IMR-90 (cell line): Measurements from ENCODE around the gene TENM4.

ENCODE experiments used
- MAFK ChIP-seq: IDR thresholded peaks from 2 replicates; pipeline ENCODE4 v1.6.1; 2012; ENCODE audit warnings: low read depth, low read length, improper control_type of control experiment
- MAZ ChIP-seq: IDR thresholded peaks from 2 replicates; pipeline ENCODE4 v1.6.1; 2012; ENCODE audit warnings: low read depth, mild to moderate bottlenecking, low read length, improper control_type of control experiment, moderate library complexity, borderline replicate concordance
- POLR2A ChIP-seq: IDR thresholded peaks from 2 replicates; pipeline ENCODE4 v1.6.1; 2012; ENCODE audit warnings: mild to moderate bottlenecking, low read depth, low read length
- RCOR1 ChIP-seq: IDR thresholded peaks from 2 replicates; pipeline ENCODE4 v1.6.1; 2012; ENCODE audit warnings: mild to moderate bottlenecking, low read length, improper control_type of control experiment; ENCODE audit not compliant: insufficient replicate concordance
- RFX5 ChIP-seq: IDR thresholded peaks from 2 replicates; pipeline ENCODE4 v1.8.0; 2012; ENCODE audit warnings: low read depth, mild to moderate bottlenecking, low read length, moderate library complexity
- TF ChIP-seq, protein P1 (sequence below): conservative IDR thresholded peaks from 2 replicates; pipeline ENCODE4 v1.5.1; 2012; ENCODE audit warnings: mild to moderate bottlenecking, low read depth, low read length, improper control_type of control experiment
- TF ChIP-seq, protein P2 (sequence below): fragments of 150-350 bp; IDR thresholded peaks from 2 replicates; pipeline ENCODE4 v1.6.1; 2016; ENCODE audit warnings: low read depth, mild to moderate bottlenecking, low read length, moderate library complexity, borderline replicate concordance

DNA sequence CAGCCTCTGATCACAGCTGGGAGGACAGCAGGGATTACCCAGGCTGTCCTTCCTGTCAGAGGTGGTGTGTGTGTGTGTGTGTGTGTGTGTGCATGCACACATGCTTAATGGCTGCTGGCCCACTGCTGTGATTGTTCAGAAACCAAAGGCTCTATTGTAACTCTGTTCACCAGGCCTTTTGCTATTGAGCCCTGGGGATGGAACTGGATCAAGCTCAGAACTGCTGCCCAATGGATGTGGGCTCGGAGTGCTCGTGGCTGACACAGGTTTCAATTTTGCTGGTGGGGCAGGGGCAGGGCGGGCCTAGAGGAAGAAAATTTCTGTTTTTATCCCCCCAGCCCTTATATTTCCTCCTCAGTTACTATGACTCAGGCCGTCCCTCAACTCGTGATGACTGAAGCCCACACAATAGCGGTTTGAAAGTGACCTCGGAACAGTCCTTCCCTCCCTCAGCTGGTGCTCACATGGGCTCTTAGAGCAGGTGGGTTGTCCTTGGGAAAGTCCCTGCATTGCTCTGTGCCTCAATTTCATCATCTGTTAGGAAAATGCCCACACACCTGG lies 359.3 kb downstream of the TENM4 start:
- TF ChIP-seq, protein P1, sequence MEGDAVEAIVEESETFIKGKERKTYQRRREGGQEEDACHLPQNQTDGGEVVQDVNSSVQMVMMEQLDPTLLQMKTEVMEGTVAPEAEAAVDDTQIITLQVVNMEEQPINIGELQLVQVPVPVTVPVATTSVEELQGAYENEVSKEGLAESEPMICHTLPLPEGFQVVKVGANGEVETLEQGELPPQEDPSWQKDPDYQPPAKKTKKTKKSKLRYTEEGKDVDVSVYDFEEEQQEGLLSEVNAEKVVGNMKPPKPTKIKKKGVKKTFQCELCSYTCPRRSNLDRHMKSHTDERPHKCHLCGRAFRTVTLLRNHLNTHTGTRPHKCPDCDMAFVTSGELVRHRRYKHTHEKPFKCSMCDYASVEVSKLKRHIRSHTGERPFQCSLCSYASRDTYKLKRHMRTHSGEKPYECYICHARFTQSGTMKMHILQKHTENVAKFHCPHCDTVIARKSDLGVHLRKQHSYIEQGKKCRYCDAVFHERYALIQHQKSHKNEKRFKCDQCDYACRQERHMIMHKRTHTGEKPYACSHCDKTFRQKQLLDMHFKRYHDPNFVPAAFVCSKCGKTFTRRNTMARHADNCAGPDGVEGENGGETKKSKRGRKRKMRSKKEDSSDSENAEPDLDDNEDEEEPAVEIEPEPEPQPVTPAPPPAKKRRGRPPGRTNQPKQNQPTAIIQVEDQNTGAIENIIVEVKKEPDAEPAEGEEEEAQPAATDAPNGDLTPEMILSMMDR: no peak
- TF ChIP-seq MAFK (no peak), MAZ (no peak), POLR2A (no peak), RCOR1 (no peak), RFX5 (no peak)
- TF ChIP-seq, protein P2, sequence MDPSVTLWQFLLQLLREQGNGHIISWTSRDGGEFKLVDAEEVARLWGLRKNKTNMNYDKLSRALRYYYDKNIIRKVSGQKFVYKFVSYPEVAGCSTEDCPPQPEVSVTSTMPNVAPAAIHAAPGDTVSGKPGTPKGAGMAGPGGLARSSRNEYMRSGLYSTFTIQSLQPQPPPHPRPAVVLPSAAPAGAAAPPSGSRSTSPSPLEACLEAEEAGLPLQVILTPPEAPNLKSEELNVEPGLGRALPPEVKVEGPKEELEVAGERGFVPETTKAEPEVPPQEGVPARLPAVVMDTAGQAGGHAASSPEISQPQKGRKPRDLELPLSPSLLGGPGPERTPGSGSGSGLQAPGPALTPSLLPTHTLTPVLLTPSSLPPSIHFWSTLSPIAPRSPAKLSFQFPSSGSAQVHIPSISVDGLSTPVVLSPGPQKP: no peak
